PC-3 (cell line): ENCODE measurements around the gene OLFML2A. TPM values are rescaled to one million over a fixed set of nuclear protein-coding genes. Genes with fewer than 3 reads are reported as not detected.

Experiments used
- ATAC-seq: fragments of 200-7000 bp; cut with Tn5 transposase; 2 replicates; pipeline ENCODE4 v1.9.1; 2020; ENCODE audit warnings: mild to moderate bottlenecking, moderate library complexity
- BruUV-seq: library from RNA; stranded (reverse); fragments of 400-500 nt; replicated peaks from 2 replicates; lab custom pipeline; 2021; lab: Mats Ljungman, UMichigan
- CTCF ChIA-PET: fragments of 300-600 bp; sonication (Branson Sonifier 250); formaldehyde crosslinking; loops from one replicate; lab custom pipeline; 2022; ENCODE audit warnings: antibody characterized with exemption; lab: Charles Lee
- POLR2A ChIA-PET: fragments of 300-600 bp; sonication (Branson Sonifier 250); formaldehyde crosslinking; loops from one replicate; lab custom pipeline; 2022; ENCODE audit warnings: antibody characterized with exemption; ENCODE audit not compliant: unreplicated experiment; lab: Charles Lee
- DNase-seq: peaks from one replicate; pipeline ENCODE4 v3.0.0-alpha.2; 2015
- H2AFZ ChIP-seq: fragments of 300-600 bp; sonication (generic); 2 replicates; pipeline ENCODE4 v1.6.0; 2016; ENCODE audit warnings: antibody characterized with exemption, low read length
- H3F3A ChIP-seq: fragments of 300-600 bp; sonication (generic); one replicate; pipeline ENCODE4 v1.6.0; 2017; ENCODE audit warnings: antibody characterized with exemption, low read length, control low read depth, mild to moderate bottlenecking; ENCODE audit not compliant: unreplicated experiment
- H3K27ac ChIP-seq: fragments of 300-600 bp; sonication (generic); 2 replicates; pipeline ENCODE4 v1.5.1; 2016; ENCODE audit warnings: mild to moderate bottlenecking, low read length
- H3K27me3 ChIP-seq: fragments of 300-600 bp; sonication (generic); 2 replicates; pipeline ENCODE4 v1.6.1; 2016; ENCODE audit warnings: low read length, mixed read lengths
- H3K36me3 ChIP-seq: fragments of 300-600 bp; sonication (generic); 2 replicates; pipeline ENCODE4 v1.6.1; 2016; ENCODE audit warnings: low read depth, mixed run types, low read length, mixed read lengths
- H3K4me1 ChIP-seq: fragments of 300-600 bp; sonication (generic); 2 replicates; pipeline ENCODE4 v1.5.1; 2016; ENCODE audit warnings: low read length; ENCODE audit not compliant: insufficient read depth
- H3K4me2 ChIP-seq: fragments of 300-600 bp; sonication (generic); 2 replicates; pipeline ENCODE4 v1.6.0; 2016; ENCODE audit warnings: low read length
- H3K4me3 ChIP-seq: fragments of 300-600 bp; sonication (generic); 2 replicates; pipeline ENCODE4 v1.5.1; 2016; ENCODE audit warnings: mild to moderate bottlenecking, low read length, mixed read lengths
- H3K79me2 ChIP-seq: fragments of 300-600 bp; sonication (generic); 2 replicates; pipeline ENCODE4 v1.6.1; 2017; ENCODE audit warnings: low read length, mixed read lengths
- H3K9ac ChIP-seq: fragments of 300-600 bp; sonication (generic); 2 replicates; pipeline ENCODE4 v1.6.0; 2016; ENCODE audit warnings: mild to moderate bottlenecking, low read length
- H3K9me2 ChIP-seq: fragments of 300-600 bp; sonication (generic); replicated peaks from 2 replicates; pipeline ENCODE4 v1.6.1; 2016; ENCODE audit warnings: mixed run types, low read length, mixed read lengths
- H3K9me3 ChIP-seq: fragments of 300-600 bp; sonication (generic); 2 replicates; pipeline ENCODE4 v1.6.1; 2016; ENCODE audit warnings: low read length, mixed read lengths
- H4K20me1 ChIP-seq: fragments of 300-600 bp; sonication (generic); 2 replicates; pipeline ENCODE4 v1.6.1; 2016; ENCODE audit warnings: low read length, mixed read lengths
- EZH2 ChIP-seq: fragments of 300-600 bp; sonication (generic); IDR thresholded peaks from one replicate; pipeline ENCODE4 v1.6.1; 2017; ENCODE audit warnings: antibody characterized with exemption, mild to moderate bottlenecking, low read length; ENCODE audit not compliant: unreplicated experiment
- EZH2phosphoT487 ChIP-seq: fragments of 300-600 bp; sonication (generic); IDR thresholded peaks from 2 replicates; pipeline ENCODE4 v1.6.1; 2018; ENCODE audit warnings: mild to moderate bottlenecking, antibody characterized with exemption, low read length, borderline replicate concordance
- intact Hi-C: fragments of 100-400 bp; cut with micrococcal nuclease; formaldehyde crosslinking; loops from 2 replicates; pipeline ENCODE4 v1.9.0; 2023
- total RNA-seq: library from RNA; depleted of rRNA; stranded (reverse); fragments of >200 nt; gene quantifications from 2 replicates; pipeline ENCODE4 v1.2.3, GENCODE V29; 2014
- TF ChIP-seq, protein P1 (sequence below): fragments of 300-600 bp; sonication (generic); conservative IDR thresholded peaks from 2 replicates; pipeline ENCODE4 v1.5.1; 2017; ENCODE audit warnings: antibody characterized with exemption, low read depth, mild to moderate bottlenecking, low read length

OLFML2A gene
- total RNA-seq, 1 experiment from 2014 or later = 3.4 TPM

DNA sequence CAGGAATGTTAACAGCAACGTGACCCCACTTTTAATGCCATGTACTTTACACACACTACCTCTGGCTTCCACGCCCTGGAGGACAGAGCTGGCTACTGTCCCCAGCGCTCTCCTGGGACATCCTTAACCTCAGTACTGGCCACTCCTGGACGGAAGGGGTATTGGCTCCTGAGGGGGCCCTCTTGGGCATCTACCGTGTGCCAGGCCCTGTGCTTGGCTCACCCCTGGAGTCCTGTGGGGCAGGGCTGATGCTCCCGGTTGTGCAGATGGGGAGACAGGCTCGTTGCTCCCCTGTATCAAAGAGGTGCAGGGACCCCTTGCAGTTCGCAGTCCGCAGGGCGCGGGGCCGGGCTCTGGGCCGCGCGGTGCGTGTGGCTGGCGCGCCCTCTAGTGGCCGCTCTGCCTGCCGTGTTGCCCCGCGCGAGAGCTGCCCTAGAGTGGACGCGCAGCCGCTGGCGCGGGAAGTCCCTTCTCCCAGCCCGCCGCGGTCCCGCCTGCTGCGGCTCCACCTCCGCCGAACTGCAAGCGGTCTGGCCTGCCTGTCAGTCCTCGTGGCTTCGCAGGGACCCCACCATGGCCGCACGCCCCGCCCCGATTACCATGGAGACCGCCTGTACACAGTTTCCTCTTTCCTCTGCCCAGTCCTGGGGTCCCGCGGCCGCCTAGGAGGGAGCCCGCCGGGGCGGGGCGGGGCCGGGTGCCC lies 76.0 kb downstream of the OLFML2A start, which contains the start of gene WDR38:
Gene WDR38 (plus strand): TSS at position 632 of the 703 bp plus-strand sequence. CDS start 72 bp downstream, outside the sequence.
- H3K9me3 ChIP-seq = no peaks in the 10 kb centered on the region
- peak within 1 kb of the TSS; percentile 62 for H3K9ac ChIP-seq
- H3K4me1 ChIP-seq = no peaks in the 10 kb centered on the region
- H3K4me3 ChIP-seq = peak within 1 kb of the TSS; percentile 72
- TF ChIP-seq, protein P1, sequence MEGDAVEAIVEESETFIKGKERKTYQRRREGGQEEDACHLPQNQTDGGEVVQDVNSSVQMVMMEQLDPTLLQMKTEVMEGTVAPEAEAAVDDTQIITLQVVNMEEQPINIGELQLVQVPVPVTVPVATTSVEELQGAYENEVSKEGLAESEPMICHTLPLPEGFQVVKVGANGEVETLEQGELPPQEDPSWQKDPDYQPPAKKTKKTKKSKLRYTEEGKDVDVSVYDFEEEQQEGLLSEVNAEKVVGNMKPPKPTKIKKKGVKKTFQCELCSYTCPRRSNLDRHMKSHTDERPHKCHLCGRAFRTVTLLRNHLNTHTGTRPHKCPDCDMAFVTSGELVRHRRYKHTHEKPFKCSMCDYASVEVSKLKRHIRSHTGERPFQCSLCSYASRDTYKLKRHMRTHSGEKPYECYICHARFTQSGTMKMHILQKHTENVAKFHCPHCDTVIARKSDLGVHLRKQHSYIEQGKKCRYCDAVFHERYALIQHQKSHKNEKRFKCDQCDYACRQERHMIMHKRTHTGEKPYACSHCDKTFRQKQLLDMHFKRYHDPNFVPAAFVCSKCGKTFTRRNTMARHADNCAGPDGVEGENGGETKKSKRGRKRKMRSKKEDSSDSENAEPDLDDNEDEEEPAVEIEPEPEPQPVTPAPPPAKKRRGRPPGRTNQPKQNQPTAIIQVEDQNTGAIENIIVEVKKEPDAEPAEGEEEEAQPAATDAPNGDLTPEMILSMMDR = peak; percentile 96
- no peak for TF ChIP-seq EZH2phosphoT487
- peak within 1 kb of the TSS; percentile 95 for H3K4me2 ChIP-seq
- no peaks in the 10 kb centered on the region for H3K79me2 ChIP-seq
- BruUV-seq = no TSS peak
- DNase-seq (peak; percentile 74), ATAC-seq (peak; percentile 84)
- POLR2A ChIA-PET = no interaction called here
- no peak within 1 kb of the TSS for H3K27ac ChIP-seq
- intact Hi-C loops = loop anchor here (1.0 to 2.0 kb wide), 2 partner anchors 42 to 79 kb away; no protein-coding TSS in a partner anchor
- no peaks in the 10 kb centered on the region for H3K27me3 ChIP-seq
- peak within 1 kb of the TSS; percentile 84 for H2AFZ ChIP-seq
- H4K20me1 ChIP-seq = peaks cover 8% of the 10 kb centered on the region; the same call in 1 of the 2 replicates
- H3F3A ChIP-seq = peaks cover 11% of the 10 kb centered on the region
- CTCF ChIA-PET = interaction anchor here (0.6 to 4.4 kb wide), 9 partner anchors 20 to 128 kb away, joined by 3 to 58 read pairs (median 9); partner anchors contain the start of genes NR6A1 and OLFML2A
- H3K36me3 ChIP-seq = peaks cover 9% of the 10 kb centered on the region
- no peaks in the 10 kb centered on the region for H3K9me2 ChIP-seq

DNA sequence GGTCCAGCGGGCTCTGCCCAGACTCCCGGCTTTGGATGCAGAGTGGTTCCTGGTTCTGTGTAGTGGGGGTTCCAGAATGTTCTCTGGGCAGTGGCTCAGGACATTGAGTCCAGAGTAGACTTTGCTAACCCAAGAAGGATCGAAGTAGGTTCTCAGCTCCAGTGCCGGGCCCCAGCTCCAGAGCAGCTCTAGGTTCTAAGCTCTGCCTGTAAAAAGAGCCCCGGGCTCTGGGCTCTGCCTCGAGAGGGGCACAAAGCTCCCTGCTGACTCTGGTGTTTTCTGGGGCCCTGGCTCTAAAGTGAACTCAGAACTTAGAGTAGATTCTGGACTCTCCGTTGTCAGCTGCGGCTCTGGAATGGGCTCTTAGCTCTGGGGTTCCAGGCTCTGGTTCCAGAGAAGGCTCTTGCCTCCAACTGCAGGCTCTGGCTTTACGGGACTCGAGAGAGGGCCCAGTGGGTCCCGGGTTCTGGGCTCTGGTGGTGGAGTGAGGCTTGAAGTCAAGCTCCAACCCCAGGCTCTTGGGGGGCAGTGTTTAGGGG lies 76.7 kb downstream of the OLFML2A start:
- ATAC-seq (peak; percentile 8; the same call in 1 of the 2 replicates), DNase-seq (no peak)
- no TSS peak for BruUV-seq
- H3K36me3 ChIP-seq = peaks cover 16% of the 10 kb centered on the region
- ChIA-PET POLR2A (interaction anchor here (0.6 kb wide), 1 partner anchor 447 kb away, joined by 4 read pairs; no protein-coding TSS in a partner anchor), CTCF (interaction anchor here (0.6 to 4.4 kb wide), 9 partner anchors 21 to 129 kb away, joined by 3 to 58 read pairs (median 9); partner anchors contain the start of genes NR6A1 and OLFML2A)
- H4K20me1 ChIP-seq = peaks cover 15% of the 10 kb centered on the region
- no peaks in the 10 kb centered on the region for H3K27me3 ChIP-seq
- H3K27ac ChIP-seq = no peak overlapping the region
- peaks cover 6% of the 10 kb centered on the region for H3K79me2 ChIP-seq
- H3K4me1 ChIP-seq = 0 out of 2 replicates have a peak, but pooled peaks cover 1% of the 10 kb centered on the region
- H3F3A ChIP-seq = peaks cover 11% of the 10 kb centered on the region
- no peaks in the 10 kb centered on the region for H3K9me3 ChIP-seq
- TF ChIP-seq EZH2phosphoT487 = no peak
- TF ChIP-seq EZH2 = no peak
- TF ChIP-seq, protein P1 = no peak
- intact Hi-C loops = loop anchor here (1.0 to 2.0 kb wide), 2 partner anchors 43 to 79 kb away; no protein-coding TSS in a partner anchor
- H3K4me2 ChIP-seq = peak overlapping the region; percentile 95
- no peaks in the 10 kb centered on the region for H3K9me2 ChIP-seq
- peak overlapping the region; percentile 84 for H2AFZ ChIP-seq
- peak overlapping the region; percentile 62 for H3K9ac ChIP-seq
- H3K4me3 ChIP-seq = peak overlapping the region; percentile 72
